HG03095 (cell line): ENCODE measurements around the gene C12orf56.
"Not testable (repeated sequence)": the region's sequence is repeated elsewhere in the genome, so short reads cannot be mapped to it uniquely, and the experiment has no call there.

Source experiments
- ATAC-seq: cut with Tn5 transposase; IDR thresholded peaks from one replicate; pipeline ENCODE4 v1.9.1; 2021; ENCODE audit warnings: moderate library complexity; ENCODE audit not compliant: unreplicated experiment

C12orf56 gene

GRCh38 chr12:64318605-64319004 lies 72.0 kb downstream of the C12orf56 start:
- no peak for ATAC-seq

DNA sequence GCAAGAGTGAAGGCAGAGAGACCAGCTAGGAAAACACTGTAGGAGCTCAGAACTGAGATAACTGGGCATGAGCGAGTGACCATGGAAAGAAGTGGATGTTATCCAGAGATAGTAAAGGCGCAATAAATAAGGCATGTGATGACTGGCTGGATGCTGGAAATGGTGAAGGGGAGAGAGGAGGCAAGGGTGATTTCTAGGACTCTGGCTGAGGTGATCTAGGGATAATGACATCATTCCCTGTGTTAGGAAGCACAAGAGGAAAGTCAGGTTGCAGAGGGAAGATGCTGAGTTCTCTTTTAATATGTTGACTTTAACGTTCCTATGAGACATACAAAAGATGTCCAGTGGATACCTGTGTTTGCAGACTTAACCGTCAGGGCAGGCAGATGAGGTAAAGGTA lies 78.7 kb downstream of the C12orf56 start:
- ATAC-seq = no peak

GRCh38 chr12:64304571-64304970 lies 86.0 kb downstream of the C12orf56 start:
- ATAC-seq = no peak

DNA sequence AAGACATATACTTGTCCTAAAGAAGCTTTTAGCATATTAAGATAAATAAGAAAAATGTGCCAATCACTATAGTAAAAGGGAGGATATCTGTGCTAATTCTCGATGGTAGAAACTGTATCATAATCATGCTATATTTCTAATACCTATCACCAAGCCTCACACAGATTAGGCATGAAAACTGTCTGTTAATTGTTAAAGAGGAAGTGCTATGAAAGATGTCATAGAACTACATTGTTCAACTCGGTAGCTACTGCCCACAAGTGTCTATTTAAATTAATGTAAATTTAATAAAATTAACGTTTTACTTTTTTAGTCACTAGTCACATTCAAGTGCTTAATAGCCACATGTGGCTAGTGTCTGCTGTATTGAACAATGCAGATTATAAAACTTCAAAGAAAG lies 90.9 kb downstream of the C12orf56 start:
- no peak for ATAC-seq

GRCh38 chr12:64296301-64296700 lies 94.3 kb downstream of the C12orf56 start:
- ATAC-seq = no peak

- no peak for ATAC-seq
Measured at GRCh38 chr12:64293654-64294364, 96.7 kb downstream of the C12orf56 start.

DNA sequence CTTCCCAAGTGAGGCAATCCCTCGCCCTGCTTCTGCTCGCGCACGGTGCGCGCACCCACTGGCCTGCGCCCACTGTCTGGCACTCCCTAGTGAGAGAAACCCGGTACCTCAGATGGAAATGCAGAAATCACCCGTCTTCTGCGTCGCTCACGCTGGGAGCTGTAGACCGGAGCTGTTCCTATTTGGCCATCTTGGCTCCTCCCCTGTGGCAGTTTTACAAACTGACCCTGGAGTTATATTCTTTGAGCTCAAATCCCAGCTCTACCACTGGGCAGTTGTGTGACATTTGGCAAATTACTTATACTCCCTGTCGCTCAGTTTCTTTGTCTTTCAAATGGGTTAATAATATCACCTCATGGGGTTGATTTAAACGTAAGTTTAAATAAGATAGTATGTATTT lies 97.4 kb downstream of the C12orf56 start:
- not testable (repeated sequence) for ATAC-seq

DNA sequence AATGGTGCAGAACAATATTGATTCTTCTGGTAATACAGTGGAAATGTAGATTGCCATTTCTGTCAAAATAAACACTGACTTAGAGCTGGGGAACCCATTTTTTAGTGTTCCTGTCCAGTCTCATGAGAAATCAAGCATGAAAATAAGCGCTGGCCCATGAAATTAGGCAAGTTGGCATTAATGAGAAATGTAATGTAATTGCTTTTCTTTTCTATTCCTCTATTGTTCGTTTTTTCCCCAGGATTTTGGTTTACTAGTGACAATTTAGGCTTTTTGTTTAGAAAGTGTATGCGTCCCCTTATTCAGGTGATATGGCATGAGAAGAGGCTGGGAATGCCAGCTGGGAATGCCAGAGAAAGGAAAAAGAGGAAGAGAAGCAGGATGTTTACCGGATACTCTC lies 104.0 kb downstream of the C12orf56 start:
- ATAC-seq = no peak

- ATAC-seq = no peak
Measured at GRCh38 chr12:64284256-64284655, 106.3 kb downstream of the C12orf56 start.

DNA sequence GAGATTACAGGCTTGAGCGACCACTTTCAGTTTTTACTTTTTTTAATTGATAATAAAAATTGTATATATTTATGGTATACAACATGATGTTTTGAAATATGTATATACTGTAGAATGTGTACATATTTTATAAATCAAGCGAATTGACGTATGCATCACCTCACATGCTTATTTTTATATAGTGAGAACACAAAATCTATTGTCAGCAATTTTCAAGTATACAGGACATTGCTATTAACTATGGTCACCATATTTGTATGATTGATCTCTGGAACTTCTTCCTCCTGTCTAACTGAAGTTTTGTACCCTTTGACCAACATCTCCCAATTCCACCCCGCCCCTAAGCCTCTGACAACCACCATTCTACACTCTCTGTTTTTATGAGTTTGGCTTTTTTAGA lies 112.1 kb downstream of the C12orf56 start:
- ATAC-seq = no peak

GRCh38 chr12:64273527-64274403 lies 116.8 kb downstream of the C12orf56 start:
- no peak for ATAC-seq

GRCh38 chr12:64270411-64270810 lies 120.1 kb downstream of the C12orf56 start:
- no peak for ATAC-seq

GRCh38 chr12:64269161-64269560 lies 121.4 kb downstream of the C12orf56 start:
- no peak for ATAC-seq

GRCh38 chr12:64268409-64268808 lies 122.1 kb downstream of the C12orf56 start:
- no peak for ATAC-seq

DNA sequence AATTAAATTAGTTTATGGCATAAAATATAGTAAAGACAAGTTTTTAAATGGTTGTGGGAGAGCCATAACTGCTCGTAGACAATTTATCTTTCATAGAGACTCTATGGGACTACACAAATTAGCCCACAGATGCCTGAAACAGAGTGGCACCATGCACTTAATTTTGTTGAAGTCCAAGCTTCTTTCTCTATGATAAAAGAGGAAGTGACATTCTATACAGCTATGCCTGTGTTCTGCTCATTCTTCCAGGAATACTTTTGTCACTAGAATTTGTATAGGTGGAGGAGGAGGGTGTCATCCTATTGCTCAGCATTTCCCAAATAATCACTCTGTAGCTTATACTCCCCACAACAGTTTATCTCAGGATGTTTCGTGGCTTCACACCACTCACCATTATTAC lies 124.7 kb downstream of the C12orf56 start:
- ATAC-seq = no peak

DNA sequence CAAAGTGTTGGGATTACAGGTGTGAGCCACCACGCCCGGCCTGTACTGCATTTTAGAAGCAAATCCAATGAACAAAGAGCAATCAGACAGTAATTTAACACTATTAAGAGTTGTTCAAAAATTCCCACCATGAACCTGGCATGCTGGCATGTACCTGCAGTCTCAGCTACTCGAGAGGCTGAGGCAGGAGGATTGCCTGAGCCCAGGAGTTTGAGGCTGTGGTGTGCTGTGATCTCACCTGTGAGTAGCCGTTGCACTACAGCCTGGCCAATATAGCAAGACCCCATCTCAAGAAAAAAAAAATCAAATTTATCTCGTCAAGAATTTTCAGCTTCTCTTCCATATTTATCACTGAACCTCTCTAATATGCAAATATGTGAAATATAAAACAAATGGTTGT lies 128.7 kb downstream of the C12orf56 start:
- ATAC-seq = no peak

GRCh38 chr12:64258576-64258975 lies 132.0 kb downstream of the C12orf56 start:
- no peak for ATAC-seq

DNA sequence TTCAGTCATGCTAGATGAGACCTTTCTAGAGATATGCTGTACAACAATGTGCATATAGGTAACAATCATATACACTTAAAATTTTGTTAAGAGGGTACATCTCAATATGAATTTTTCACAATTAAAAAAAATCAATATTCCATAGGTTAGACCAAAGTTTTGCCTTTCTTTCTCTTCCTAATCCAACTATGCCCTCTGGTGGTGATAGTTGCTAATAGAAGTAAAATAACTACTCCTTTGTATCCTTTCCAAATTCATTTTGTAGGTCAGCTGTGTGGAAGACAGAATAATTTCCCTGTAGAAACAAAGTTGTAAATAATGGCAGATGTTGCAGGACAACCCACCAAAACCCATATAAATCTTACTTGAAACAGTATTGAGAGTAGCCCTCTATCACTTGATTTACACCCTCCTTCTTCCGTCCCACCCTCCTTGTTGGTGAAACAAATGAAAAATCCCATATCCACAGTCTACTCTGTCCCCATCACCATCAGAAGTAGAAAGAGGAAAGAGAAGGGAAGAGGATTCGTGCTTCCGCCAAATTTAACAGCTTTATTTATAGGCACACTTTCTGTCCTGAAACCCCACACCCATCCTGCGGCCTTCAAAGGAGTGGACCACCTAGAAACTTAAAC lies 134.3 kb downstream of the C12orf56 start:
- no peak for ATAC-seq

- ATAC-seq = no peak
Measured at GRCh38 chr12:64255249-64255648, 135.3 kb downstream of the C12orf56 start.

GRCh38 chr12:64253356-64253755 lies 137.2 kb downstream of the C12orf56 start:
- ATAC-seq = no peak

DNA sequence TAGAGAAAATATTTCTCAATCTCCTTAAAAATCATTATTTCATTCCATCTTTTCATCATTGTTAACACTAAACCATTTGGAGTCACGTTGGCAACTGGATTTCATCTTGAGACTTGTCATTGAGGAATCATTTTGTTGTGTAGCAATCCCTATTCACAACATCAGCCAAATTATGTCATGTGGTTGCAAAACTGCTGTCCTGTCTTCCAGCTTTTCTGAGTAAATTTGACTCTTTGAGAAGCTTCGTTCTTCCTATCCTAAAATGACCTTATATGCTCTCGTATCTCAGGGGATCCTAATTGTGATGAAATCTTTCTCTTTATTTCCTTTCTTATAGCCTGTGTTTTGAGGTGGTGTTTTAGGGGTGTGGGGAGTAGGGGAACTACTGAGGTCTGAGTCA lies 137.9 kb downstream of the C12orf56 start:
- no peak for ATAC-seq

- ATAC-seq = no peak
Measured at GRCh38 chr12:64243809-64244208, 146.7 kb downstream of the C12orf56 start.
